CD4-positive, alpha-beta T cell treated with Interleukin-6 for 4 hours (primary cell): ENCODE data around the gene BNIP1.

Experiments used
- DNase-seq: peaks from one replicate; pipeline ENCODE4 v3.0.0-alpha.2; 2020; ENCODE audit warnings: mixed read lengths

BNIP1 gene

GRCh38 chr5:173213236-173213933 is 69.1 kb downstream of the BNIP1 start:
- no peak for DNase-seq
